Right renal cortex interstitium (tissue), 3 donors: ENCODE data around the gene HSPA1L. TPM values are rescaled to one million over a fixed set of nuclear protein-coding genes. Genes with fewer than 3 reads are reported as not detected.

Experiments
- DNase-seq, 3 donors: peaks; one replicate each; pipeline ENCODE4 v3.0.0-alpha.2; 2013; ENCODE audit warnings: low read depth in 3 of 3, low spot score in 2 of 3
- polyA plus RNA-seq, 3 donors: library from polyadenylated mRNA; unstranded; fragments of 120-200 nt; gene quantifications; one replicate each; pipeline ENCODE4 v1.2.1, GENCODE V29; 2013; ENCODE audit not compliant: insufficient read length in 3 of 3

The HSPA1L gene
- polyA plus RNA-seq, 3 donors = 4.1 to 4.3 (median 4.3) TPM

- DNase-seq = no peak
Observed at GRCh38 chr6:31767096-31767645, 47.9 kb downstream of the HSPA1L start.

- DNase-seq = no peak
Observed at GRCh38 chr6:31765910-31766794, 48.9 kb downstream of the HSPA1L start.

- DNase-seq = no peak
Observed at GRCh38 chr6:31765559-31765909, 49.5 kb downstream of the HSPA1L start.

GRCh38 chr6:31764198-31764597 is 50.9 kb downstream of the HSPA1L start:
- DNase-seq = no peak

- no peak for DNase-seq
Observed at GRCh38 chr6:31763619-31763940, 51.5 kb downstream of the HSPA1L start.

GRCh38 chr6:31762878-31763618 is 52.0 kb downstream of the HSPA1L start:
- DNase-seq = no peak

GRCh38 chr6:31762356-31762755 is 52.7 kb downstream of the HSPA1L start, which contains the start of gene SAPCD1:
Gene SAPCD1 (plus strand): TSS chr6:31762656. CDS start chr6:31763055, 399 bp downstream.
- DNase-seq = no peak

- DNase-seq = no peak
Observed at GRCh38 chr6:31761343-31761742, 53.7 kb downstream of the HSPA1L start.

GRCh38 chr6:31760790-31761189 is 54.3 kb downstream of the HSPA1L start:
- no peak for DNase-seq

Other genes with a start within 250 kb of the HSPA1L start
- gene LTA, start 243.0 kb downstream of the HSPA1L start, polyA plus RNA-seq = under 1 TPM; 0.13 to 0.15 (median 0.14) TPM
- under 1 TPM; 0.16 to 0.31 (median 0.19) TPM for gene TNF, start 239.7 kb downstream of the HSPA1L start, polyA plus RNA-seq
- 1 to 10 TPM in 2 of 3 donors, under 1 TPM in 1; 0.89 to 1.4 (median 1.2) TPM for gene LTB, start 232.9 kb downstream of the HSPA1L start, polyA plus RNA-seq
- 1 to 10 TPM; 4.9 to 6.5 (median 5.2) TPM for gene LST1, start 229.0 kb downstream of the HSPA1L start, polyA plus RNA-seq
- gene NCR3, start 222.3 kb downstream of the HSPA1L start, polyA plus RNA-seq = under 1 TPM in 1 of 3 donors, not detected in 2; 0.16 TPM
- gene AIF1, start 200.0 kb downstream of the HSPA1L start, polyA plus RNA-seq = 10 to 100 TPM; 87.4 to 99.7 (median 94.8) TPM
- 100 to 1,000 TPM; 131 to 142 (median 140) TPM for gene PRRC2A, start 194.6 kb downstream of the HSPA1L start, polyA plus RNA-seq
- 100 to 1,000 TPM; 212 to 228 (median 226) TPM for gene BAG6, start 162.6 kb downstream of the HSPA1L start, polyA plus RNA-seq
- gene APOM, start 159.4 kb downstream of the HSPA1L start, polyA plus RNA-seq = 100 to 1,000 TPM in 2 of 3 donors, 10 to 100 TPM in 1; 91.6 to 131 (median 120) TPM
- 10 to 100 TPM; 19.4 to 20.7 (median 20.4) TPM for gene C6orf47, start 154.5 kb downstream of the HSPA1L start, polyA plus RNA-seq
- 10 to 100 TPM; 29.5 to 31.0 (median 30.8) TPM for gene GPANK1, start 150.3 kb downstream of the HSPA1L start, polyA plus RNA-seq
- gene CSNK2B, start 149.2 kb downstream of the HSPA1L start, polyA plus RNA-seq = 100 to 1,000 TPM; 234 to 239 (median 236) TPM
- 10 to 100 TPM; 10.4 to 15.6 (median 12.0) TPM for gene LY6G5B, start 145.3 kb downstream of the HSPA1L start, polyA plus RNA-seq
- gene LY6G5C, start 134.2 kb downstream of the HSPA1L start, polyA plus RNA-seq = 1 to 10 TPM; 2.4 to 3.2 (median 2.5) TPM
- gene ABHD16A, start 112.0 kb downstream of the HSPA1L start, polyA plus RNA-seq = 10 to 100 TPM; 54.8 to 57.3 (median 55.2) TPM
- gene LY6G6F, start 108.4 kb downstream of the HSPA1L start, polyA plus RNA-seq = 1 to 10 TPM in 1 of 3 donors, under 1 TPM in 2; 0.44 to 1.5 (median 0.98) TPM
- gene LY6G6D, start 99.9 kb downstream of the HSPA1L start, polyA plus RNA-seq = under 1 TPM in 1 of 3 donors, not detected in 2; 0.34 TPM
- gene LY6G6C, start 93.5 kb downstream of the HSPA1L start, polyA plus RNA-seq = under 1 TPM; 0.18 to 0.28 (median 0.22) TPM
- gene MPIG6B, start 91.9 kb downstream of the HSPA1L start, polyA plus RNA-seq = 1 to 10 TPM; 1.1 to 2.3 (median 1.4) TPM
- 100 to 1,000 TPM; 157 to 166 (median 162) TPM for gene DDAH2, start 86.0 kb downstream of the HSPA1L start, polyA plus RNA-seq
- 100 to 1,000 TPM; 313 to 334 (median 325) TPM for gene CLIC1, start 78.8 kb downstream of the HSPA1L start, polyA plus RNA-seq
- 10 to 100 TPM; 13.8 to 16.7 (median 15.3) TPM for gene MSH5, start 75.3 kb downstream of the HSPA1L start, polyA plus RNA-seq
- 1 to 10 TPM; 2.1 to 7.4 (median 6.0) TPM for gene SAPCD1, start 52.6 kb downstream of the HSPA1L start, polyA plus RNA-seq
- 1 to 10 TPM; 6.8 to 9.4 (median 8.5) TPM for gene VWA7, start 38.0 kb downstream of the HSPA1L start, polyA plus RNA-seq
- gene VARS1, start 19.5 kb downstream of the HSPA1L start, polyA plus RNA-seq = 10 to 100 TPM; 57.2 to 59.4 (median 58.1) TPM
- gene LSM2, start 8.3 kb downstream of the HSPA1L start, polyA plus RNA-seq = 10 to 100 TPM; 86.8 to 93.1 (median 87.3) TPM
- gene HSPA1A, start 260 bp upstream of the HSPA1L start, polyA plus RNA-seq = 100 to 1,000 TPM in 1 of 3 donors, 10 to 100 TPM in 2; 83.5 to 115 (median 87.1) TPM
- 100 to 1,000 TPM; 112 to 164 (median 134) TPM for gene HSPA1B, start 12.5 kb upstream of the HSPA1L start, polyA plus RNA-seq
- 10 to 100 TPM; 69.0 to 89.7 (median 77.5) TPM for gene NEU1, start 47.5 kb upstream of the HSPA1L start, polyA plus RNA-seq
- 10 to 100 TPM; 34.7 to 45.8 (median 43.8) TPM for gene SLC44A4, start 63.7 kb upstream of the HSPA1L start, polyA plus RNA-seq
- 10 to 100 TPM; 67.9 to 74.0 (median 68.5) TPM for gene EHMT2, start 82.4 kb upstream of the HSPA1L start, polyA plus RNA-seq
- 10 to 100 TPM; 23.5 to 27.3 (median 25.5) TPM for gene ZBTB12, start 86.8 kb upstream of the HSPA1L start, polyA plus RNA-seq
- gene C2, start 112.4 kb upstream of the HSPA1L start, polyA plus RNA-seq = 1 to 10 TPM; 3.3 to 4.3 (median 4.0) TPM
- gene CFB, start 130.8 kb upstream of the HSPA1L start, polyA plus RNA-seq = 10 to 100 TPM in 1 of 3 donors, 1 to 10 TPM in 2; 5.0 to 17.5 (median 5.7) TPM
- gene NELFE, start 143.7 kb upstream of the HSPA1L start, polyA plus RNA-seq = 10 to 100 TPM; 90.8 to 94.0 (median 92.7) TPM
- gene SKIC2, start 143.9 kb upstream of the HSPA1L start, polyA plus RNA-seq = 10 to 100 TPM; 35.7 to 49.2 (median 37.6) TPM
- 10 to 100 TPM; 25.7 to 26.8 (median 26.0) TPM for gene DXO, start 156.9 kb upstream of the HSPA1L start, polyA plus RNA-seq
- 10 to 100 TPM; 10.9 to 22.9 (median 13.1) TPM for gene C4A, start 166.8 kb upstream of the HSPA1L start, polyA plus RNA-seq
- gene C4B, start 199.5 kb upstream of the HSPA1L start, polyA plus RNA-seq = 10 to 100 TPM; 12.0 to 24.1 (median 14.0) TPM
- 1 to 10 TPM in 1 of 3 donors, under 1 TPM in 2; 0.55 to 1.3 (median 0.58) TPM for gene CYP21A2, start 223.1 kb upstream of the HSPA1L start, polyA plus RNA-seq